ENCODE measurements around the gene SMC1B. TPM values are rescaled to one million over a fixed set of nuclear protein-coding genes. Genes with fewer than 3 reads are reported as not detected.
"Not testable (repeated sequence)": the region's sequence is repeated elsewhere in the genome, so short reads cannot be mapped to it uniquely, and the experiment has no call there.

SMC1B gene
- total RNA-seq, 1 experiment from 2014 or later: not detected

- CTCF ChIA-PET: no interaction called here
- Mint-ChIP-seq H3K27me3 (ENCODE audit: unreplicated experiment) (peaks cover 24% of the 10 kb centered on the region), H3K9me3 (ENCODE audit: low read depth, unreplicated experiment) (no peaks in the 10 kb centered on the region), H3K4me3 (ENCODE audit: low read depth, unreplicated experiment) (no peak overlapping the region), H3K4me1 (ENCODE audit: low read depth, unreplicated experiment) (peaks cover 8% of the 10 kb centered on the region), H3K27ac (ENCODE audit: unreplicated experiment) (no peak overlapping the region), H3K36me3 (ENCODE audit: insufficient read depth, unreplicated experiment) (no peaks in the 10 kb centered on the region)
- TF ChIP-seq CTCF (IDR thresholded peaks at IDR 0.05; ENCODE audit: unreplicated experiment): no peak
- BruUV-seq (replicated peaks): no TSS peak
- intact Hi-C loops (cut with micrococcal nuclease; ENCODE audit: unreplicated experiment): no loop called here
- no peak for DNase-seq
Measured at GRCh38 chr22:45302751-45303150, 110.6 kb downstream of the SMC1B start.

- no TSS peak for BruUV-seq (replicated peaks)
- no peak for TF ChIP-seq CTCF (IDR thresholded peaks at IDR 0.05; ENCODE audit: unreplicated experiment)
Measured at GRCh38 chr22:45298934-45299505, 114.4 kb downstream of the SMC1B start.

GRCh38 chr22:45296628-45297297, 116.6 kb downstream of the SMC1B start:
- no peak overlapping the region for H3K4me3 Mint-ChIP-seq (ENCODE audit: low read depth, unreplicated experiment)
- no peak overlapping the region for H3K27ac Mint-ChIP-seq (ENCODE audit: unreplicated experiment)
- no peak for DNase-seq
- H3K36me3 Mint-ChIP-seq (ENCODE audit: insufficient read depth, unreplicated experiment): no peaks in the 10 kb centered on the region
- no TSS peak for BruUV-seq (replicated peaks)
- H3K4me1 Mint-ChIP-seq (ENCODE audit: low read depth, unreplicated experiment): peaks cover 3% of the 10 kb centered on the region
- CTCF ChIA-PET: interaction anchor here (0.5 kb wide), 1 partner anchor 1462 kb away, joined by 3 read pairs; no protein-coding TSS in a partner anchor
- TF ChIP-seq CTCF (IDR thresholded peaks at IDR 0.05; ENCODE audit: unreplicated experiment): no peak
- H3K9me3 Mint-ChIP-seq (ENCODE audit: low read depth, unreplicated experiment): no peaks in the 10 kb centered on the region
- H3K27me3 Mint-ChIP-seq (ENCODE audit: unreplicated experiment): peaks cover 51% of the 10 kb centered on the region
- intact Hi-C loops (cut with micrococcal nuclease; ENCODE audit: unreplicated experiment): no loop called here

More at GRCh38 chr22:45298934-45299505, 114.4 kb downstream of the SMC1B start:
- DNase-seq: no peak
- H3K36me3 Mint-ChIP-seq (ENCODE audit: insufficient read depth, unreplicated experiment): no peaks in the 10 kb centered on the region
- no peak overlapping the region for H3K27ac Mint-ChIP-seq (ENCODE audit: unreplicated experiment)
- no peaks in the 10 kb centered on the region for H3K9me3 Mint-ChIP-seq (ENCODE audit: low read depth, unreplicated experiment)
- H3K4me3 Mint-ChIP-seq (ENCODE audit: low read depth, unreplicated experiment): no peak overlapping the region
- H3K27me3 Mint-ChIP-seq (ENCODE audit: unreplicated experiment): peaks cover 36% of the 10 kb centered on the region
- H3K4me1 Mint-ChIP-seq (ENCODE audit: low read depth, unreplicated experiment): peaks cover 8% of the 10 kb centered on the region
- intact Hi-C loops (cut with micrococcal nuclease; ENCODE audit: unreplicated experiment): no loop called here
- CTCF ChIA-PET: interaction anchor here (0.7 kb wide), 1 partner anchor 12 kb away, joined by 4 read pairs; no protein-coding TSS in a partner anchor

- no peak for TF ChIP-seq CTCF (IDR thresholded peaks at IDR 0.05; ENCODE audit: unreplicated experiment)
- BruUV-seq (replicated peaks): no TSS peak
- Mint-ChIP-seq H3K4me3 (ENCODE audit: low read depth, unreplicated experiment) (no peak overlapping the region), H3K27me3 (ENCODE audit: unreplicated experiment) (peaks cover 51% of the 10 kb centered on the region), H3K9me3 (ENCODE audit: low read depth, unreplicated experiment) (no peaks in the 10 kb centered on the region), H3K36me3 (ENCODE audit: insufficient read depth, unreplicated experiment) (no peaks in the 10 kb centered on the region), H3K27ac (ENCODE audit: unreplicated experiment) (no peak overlapping the region), H3K4me1 (ENCODE audit: low read depth, unreplicated experiment) (no peaks in the 10 kb centered on the region)
- DNase-seq: no peak
- intact Hi-C loops (cut with micrococcal nuclease; ENCODE audit: unreplicated experiment): no loop called here
- CTCF ChIA-PET: interaction anchor here (0.6 kb wide), 1 partner anchor 60 kb away, joined by 3 read pairs; no protein-coding TSS in a partner anchor
Measured at GRCh38 chr22:45295492-45295891, 117.9 kb downstream of the SMC1B start.

GRCh38 chr22:45295004-45295403, 118.4 kb downstream of the SMC1B start:
- H3K4me1 Mint-ChIP-seq (ENCODE audit: low read depth, unreplicated experiment); intact Hi-C loops (cut with micrococcal nuclease; ENCODE audit: unreplicated experiment); H3K4me3 Mint-ChIP-seq (ENCODE audit: low read depth, unreplicated experiment); H3K9me3 Mint-ChIP-seq (ENCODE audit: low read depth, unreplicated experiment); BruUV-seq (replicated peaks); DNase-seq; H3K36me3 Mint-ChIP-seq (ENCODE audit: insufficient read depth, unreplicated experiment); H3K27ac Mint-ChIP-seq (ENCODE audit: unreplicated experiment): not testable (repeated sequence)
- CTCF ChIA-PET: interaction anchor here (0.6 to 0.7 kb wide), 2 partner anchors 60 to 146 kb away, joined by 3 read pairs; no protein-coding TSS in a partner anchor
- peaks cover 50% of the 10 kb centered on the region for H3K27me3 Mint-ChIP-seq (ENCODE audit: unreplicated experiment)
